Stimulated activated CD8-positive, alpha-beta memory T cell treated with anti-CD3 and anti-CD28 coated beads, Interleukin-7, amount 100 ng/mL, for 24 hours (primary cell): ENCODE data around the gene ZBTB7C.

Experiments
- DNase-seq: peaks from one replicate; pipeline ENCODE4 v3.0.0-alpha.2; 2020; ENCODE audit warnings: low read depth

Gene ZBTB7C

DNA sequence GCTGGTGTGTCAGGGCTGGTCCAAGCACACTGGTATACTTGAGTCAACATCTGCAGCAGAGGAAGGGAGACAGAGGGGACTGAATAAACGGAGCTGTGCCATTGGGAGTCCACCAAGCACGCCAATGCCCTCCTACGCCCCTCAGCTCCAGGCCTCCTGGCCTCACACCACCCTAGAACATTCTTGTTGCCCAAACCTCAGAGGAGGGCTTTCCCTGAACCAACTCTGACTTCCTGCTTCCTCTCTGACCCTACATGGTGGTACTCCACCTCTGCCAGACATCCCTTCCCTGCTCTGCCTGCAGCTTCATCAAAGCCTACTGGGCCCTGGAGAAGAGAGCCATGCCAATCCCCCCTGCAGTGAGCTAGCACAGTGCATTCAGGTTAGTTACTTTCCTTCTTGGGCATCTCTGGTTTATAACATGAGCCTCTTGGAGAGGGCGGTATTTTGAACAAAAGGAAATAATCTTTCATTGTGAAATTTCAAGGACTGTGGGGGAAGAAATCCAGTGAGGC is 54.4 kb downstream of the ZBTB7C start:
- DNase-seq = no peak

DNA sequence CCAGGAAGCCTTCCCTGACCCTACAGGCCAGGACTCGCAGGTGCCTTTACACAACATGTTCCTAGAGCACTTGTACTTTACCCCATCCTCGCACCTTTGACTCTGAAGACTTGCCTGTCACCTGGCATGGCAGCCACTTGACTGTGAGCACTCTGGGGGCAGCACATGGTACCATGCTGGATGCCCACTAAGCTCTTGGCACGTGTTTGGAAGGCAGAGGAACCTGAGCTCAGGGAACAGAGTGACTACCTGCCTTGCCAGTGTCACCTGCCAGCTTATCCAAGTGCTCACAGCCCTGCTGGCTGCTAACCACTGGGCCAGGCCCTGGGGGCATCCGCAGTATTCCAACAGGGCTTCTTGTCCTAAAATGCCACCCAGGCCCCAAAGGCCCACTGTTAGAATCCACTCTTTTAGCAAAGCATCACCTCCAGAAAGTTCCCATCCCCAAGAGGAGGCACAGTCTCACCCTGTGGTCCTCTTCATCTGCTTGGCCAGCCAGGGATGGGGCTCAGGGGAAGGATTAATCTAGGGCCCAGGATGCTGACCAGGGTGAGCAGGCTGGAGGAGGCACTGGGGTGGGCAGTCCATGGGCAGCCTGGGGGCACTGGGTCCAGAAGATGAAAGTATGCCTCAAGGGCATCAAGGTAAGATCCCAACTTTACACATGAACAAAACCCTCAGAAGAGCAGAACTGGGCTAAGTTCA is 57.0 kb downstream of the ZBTB7C start:
- no peak for DNase-seq

DNA sequence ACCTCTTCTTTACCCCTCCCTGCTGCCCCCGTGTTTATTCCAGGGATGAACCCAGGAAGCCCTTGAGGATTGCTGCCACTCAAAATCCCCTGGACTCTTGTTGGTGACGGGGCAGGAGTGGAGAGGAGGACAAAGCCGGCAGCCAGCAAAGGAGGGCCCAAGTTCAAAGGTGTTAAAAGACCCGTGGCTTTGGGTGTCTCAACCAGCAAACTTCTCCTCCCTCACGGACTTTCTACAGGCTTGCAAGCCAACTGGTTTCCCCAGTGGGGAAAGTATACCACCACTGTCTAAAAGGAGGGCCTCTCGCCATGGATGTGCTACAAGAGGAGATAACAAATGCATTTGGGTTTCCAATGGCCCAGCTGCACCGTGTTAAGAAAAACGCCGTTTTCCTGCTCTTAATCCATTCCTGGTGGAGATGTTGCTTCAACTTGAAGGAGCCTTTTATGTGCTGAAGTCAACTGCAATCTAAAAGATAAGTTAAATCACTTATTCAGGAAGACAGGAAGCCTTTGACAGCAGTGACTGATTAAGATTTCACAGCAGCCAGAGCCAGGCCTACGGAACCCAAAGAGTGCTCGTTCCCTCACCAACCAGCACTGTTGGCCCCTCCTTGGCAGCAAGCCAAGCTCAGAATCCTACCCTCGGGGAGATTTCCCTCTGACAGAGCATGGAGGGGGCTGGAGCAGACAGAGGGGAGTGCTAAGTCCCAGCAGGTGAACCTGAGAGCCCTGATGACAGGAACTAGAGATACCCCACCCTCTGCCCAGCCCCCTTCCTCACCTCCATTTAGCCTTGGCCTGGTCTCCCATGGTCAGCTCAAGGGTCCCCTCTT is 57.8 kb downstream of the ZBTB7C start:
- no peak for DNase-seq

DNA sequence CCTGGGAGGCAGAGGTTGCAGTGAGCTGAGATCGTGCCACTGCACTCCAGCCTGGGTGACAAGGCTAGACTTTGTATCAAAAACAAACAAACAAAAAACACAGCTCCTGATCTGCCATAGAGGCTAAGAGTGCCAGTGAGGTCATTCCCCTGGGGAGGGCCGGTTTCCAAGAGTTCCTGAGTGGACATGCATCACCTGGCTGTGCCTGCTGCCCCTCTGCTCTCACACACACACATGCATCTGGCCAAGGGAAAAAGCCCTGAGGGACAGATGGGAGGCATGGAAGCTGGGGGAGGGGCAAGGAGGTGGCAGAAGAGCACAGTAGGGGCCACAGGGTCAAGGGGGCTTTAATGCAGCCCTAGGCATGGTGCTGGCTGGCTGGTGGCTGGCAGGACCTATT is 60.4 kb downstream of the ZBTB7C start:
- no peak for DNase-seq

DNA sequence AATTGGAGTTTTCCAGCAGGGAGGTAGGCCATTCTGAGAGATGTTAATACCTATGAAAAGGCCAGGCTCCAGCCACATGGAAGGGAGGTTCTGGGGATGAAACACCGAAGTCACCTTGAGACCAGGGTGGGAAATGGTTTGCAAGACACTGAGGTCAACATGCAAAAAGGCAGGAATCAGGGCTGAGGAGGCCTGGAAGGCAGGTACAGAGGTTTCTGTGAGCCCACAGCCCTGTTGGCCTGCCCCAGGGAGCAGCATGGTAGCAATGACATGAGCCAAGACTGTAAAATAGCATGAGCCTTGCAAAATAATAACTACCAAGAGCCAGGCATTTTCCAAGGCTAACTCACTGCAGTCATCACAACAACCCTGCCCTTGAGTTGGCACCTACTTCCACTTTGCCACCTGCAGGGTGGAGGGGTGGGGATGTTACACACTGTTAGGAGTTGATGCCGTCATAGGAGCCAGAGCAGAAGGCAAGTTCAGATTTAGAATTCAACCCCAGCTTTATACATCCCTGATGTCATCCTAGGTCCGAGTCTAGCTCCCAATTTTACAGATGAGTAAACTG is 61.3 kb downstream of the ZBTB7C start:
- DNase-seq = no peak

DNA sequence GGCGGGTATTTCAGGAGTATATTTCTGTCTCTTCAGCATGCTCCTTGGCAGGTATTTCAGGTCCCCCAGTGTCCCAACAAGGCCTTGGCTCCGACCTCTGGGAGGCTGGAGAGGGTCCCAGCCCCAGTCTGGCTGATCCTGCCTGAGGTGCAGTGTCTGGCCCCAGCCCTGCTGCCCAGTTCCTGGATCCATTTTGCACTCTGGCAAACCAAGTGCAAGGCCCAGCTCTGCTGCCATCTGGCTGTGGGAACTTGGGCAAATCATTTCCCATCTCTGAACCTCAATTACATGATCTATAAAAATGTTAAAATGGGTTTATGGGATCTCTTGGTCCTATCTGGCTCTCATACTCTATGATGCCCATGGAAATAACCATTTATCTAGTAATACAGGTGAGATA is 63.6 kb downstream of the ZBTB7C start:
- DNase-seq = no peak

DNA sequence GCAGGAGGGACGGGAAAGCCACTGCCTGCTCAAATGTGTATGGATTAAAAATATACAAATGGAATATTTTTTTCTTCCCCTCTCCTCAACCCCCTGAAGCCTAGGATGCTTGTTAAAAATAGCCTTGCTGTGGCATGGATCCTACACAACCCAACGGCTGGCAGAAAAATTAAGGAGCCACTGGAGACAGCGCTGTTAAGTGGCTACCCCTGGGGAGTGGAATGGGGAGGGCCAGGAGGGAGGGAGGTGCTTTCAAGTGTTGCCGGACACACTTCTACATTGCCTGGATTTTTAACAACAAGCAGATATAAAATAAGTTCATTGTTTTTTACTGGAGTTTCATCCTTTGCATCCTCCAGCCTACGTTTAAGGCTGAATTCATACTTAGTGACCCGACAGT is 66.6 kb downstream of the ZBTB7C start:
- no peak for DNase-seq

DNA sequence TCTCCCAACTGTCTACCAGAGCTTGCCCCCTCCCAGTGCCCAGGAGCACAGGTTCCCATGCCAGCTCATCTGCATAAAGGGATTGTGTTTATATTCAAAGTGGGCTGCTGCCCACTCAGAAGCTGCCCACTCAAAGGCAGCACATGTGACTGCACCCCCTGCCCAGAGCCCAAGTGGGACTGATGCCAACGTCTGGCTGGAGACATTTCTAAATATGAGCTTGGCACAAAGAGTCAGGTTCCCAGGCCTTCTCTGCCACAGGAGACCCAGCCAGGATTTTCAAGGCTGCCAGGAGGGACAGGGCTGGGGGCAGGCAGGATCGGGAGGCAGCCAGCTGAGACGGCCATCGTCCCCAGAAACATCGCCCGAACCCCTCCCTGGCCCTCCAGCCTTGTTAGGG is 67.1 kb downstream of the ZBTB7C start:
- DNase-seq = no peak

DNA sequence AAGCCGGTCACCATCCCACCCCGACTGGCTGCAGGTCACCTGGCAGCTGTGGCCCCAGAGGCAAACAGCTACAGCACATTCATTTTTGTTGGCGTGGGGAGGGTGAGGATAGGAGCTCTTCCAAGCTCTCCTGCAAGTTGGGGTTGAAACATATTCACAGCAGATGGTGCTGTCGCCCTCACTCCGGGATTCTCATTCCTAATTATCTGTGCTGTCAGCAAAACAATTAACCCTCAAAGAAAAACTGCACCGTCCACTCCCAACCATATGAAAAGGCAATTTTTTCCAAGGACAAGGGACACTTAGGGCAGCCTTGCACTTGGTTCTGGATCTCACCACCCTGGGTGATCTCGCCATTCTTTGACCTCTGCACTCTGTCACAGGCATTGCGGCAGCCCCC is 68.6 kb downstream of the ZBTB7C start:
- no peak for DNase-seq

DNA sequence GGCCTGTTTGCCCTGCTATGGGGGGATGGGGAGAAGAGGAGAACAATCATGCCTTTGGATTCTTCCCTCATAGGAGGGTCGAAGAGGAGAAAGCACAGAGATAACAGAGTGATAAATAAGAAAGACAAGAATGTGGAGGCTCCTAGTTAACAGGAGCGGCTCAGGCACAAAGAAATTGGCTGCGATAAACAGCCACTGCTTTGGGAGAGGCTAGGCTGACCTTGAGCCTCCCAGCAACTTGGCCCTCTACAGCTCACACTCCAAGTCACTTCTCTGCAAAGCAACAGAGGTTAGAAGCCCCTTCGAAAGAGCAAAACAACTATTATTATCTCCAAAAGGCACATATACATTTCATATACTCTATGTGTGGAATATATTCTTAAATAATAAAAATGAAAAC is 69.5 kb downstream of the ZBTB7C start:
- DNase-seq = no peak

DNA sequence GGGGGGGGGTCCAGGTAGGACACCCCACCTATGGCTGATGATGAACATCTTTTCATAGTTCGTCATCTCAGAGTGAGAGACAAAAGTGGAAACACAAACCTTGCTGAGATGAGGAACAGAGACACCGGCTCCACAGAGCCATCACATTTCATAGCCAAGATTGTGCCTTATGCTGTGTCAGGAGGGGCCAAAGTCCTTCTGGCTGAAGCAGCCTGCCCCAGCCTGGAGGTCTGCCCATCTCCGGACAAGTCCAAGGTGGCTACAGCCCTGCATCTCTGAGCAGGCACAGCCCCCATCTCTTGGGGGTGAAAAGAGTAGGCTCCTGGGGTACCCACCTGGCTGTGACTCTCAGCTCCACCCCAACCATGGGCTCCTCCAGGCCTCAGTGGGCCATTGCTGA is 70.3 kb downstream of the ZBTB7C start:
- DNase-seq = no peak

DNA sequence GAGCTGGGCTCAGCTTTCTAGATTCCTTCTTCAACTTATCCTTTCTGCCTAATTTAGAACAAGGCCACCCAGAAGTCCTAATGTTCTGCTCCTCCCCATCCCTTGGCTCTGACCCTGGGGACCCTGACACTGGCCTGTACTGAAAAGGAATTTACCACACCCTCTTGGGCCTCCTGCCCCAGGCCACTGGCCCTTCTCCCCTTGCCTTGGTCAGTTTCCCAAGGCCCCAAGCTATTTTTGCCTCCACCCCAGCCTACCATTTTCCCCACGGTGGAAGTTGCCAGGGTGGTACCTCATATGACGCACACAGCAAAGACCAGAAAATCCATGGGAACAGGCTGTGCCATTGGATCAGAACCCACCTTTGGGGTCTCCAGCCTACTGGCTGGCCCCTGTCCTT is 72.1 kb downstream of the ZBTB7C start:
- no peak for DNase-seq

DNA sequence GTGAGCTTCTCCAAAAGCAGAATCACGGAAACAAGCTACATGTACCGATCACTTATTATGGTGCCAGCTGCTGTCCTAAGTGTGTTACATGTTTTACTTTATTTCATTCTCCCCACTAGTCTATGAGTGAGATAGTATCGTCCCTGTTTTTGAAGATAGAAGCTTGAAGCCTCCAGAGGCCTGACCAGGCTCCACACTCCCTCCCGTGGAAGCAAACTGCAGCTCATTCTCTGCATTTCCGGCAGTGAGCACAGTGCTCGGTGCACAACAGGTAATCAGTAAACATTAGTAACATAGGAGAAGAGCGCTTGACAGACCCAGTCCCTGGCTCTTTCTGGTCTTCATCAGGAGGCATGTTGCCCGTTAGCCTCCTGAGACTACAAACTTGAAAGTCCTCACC is 72.9 kb downstream of the ZBTB7C start:
- no peak for DNase-seq

DNA sequence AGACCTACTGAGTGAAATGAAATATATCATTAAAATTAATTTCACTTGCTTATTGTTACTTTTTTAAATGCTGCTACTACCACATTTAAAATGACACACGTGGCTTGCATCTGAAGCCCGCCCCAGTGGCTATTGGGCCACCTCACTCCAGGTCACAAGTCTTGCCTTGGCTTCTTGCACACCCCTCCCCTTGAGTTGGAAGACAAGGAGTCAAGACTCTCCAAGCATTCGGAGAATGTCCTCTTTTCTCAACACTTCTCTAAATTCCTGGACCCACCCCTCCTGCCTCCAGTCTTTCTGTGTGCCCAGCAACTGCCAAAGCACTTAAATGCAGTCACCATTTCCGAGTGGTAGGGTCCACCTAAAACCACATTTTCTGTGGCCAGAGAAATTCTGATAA is 73.4 kb downstream of the ZBTB7C start:
- DNase-seq = no peak

DNA sequence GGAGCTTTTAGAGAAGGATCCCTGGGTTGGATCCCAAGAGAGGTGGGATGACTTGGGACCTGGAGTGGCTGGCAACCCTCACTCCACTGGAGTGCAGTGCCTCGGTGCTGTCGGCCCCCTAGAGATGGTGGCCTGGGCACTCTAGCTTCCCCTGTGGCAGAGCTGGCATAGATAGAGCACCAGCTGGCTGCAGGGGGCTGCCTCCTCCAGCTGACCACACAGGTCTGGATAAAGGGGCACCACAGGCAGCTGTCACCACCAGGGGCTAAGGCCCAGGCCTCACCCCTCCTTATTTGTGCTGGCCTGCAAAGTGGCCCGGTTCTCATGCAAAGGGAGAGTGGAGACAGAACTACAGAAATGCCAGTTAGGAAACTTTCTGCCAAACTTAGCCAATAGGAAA is 74.3 kb downstream of the ZBTB7C start:
- DNase-seq = no peak

DNA sequence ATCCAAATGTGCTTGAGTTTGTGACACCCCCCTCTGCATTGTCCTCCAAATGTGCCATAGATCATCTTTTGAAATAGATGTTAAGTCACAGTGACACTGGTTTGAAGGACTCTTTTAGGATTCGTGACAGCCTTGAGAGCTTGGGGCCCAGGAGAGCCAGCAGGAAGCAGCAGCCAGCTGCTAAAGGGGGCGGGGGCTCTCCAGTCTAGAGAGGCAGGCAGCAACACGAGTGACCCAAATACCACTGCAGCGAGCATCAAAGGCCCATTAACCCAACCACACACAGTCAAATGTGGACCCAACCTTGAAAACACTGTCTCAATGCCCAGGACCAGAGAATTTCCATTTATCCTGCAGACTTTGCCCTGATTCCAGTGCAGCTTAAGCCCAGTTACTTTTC is 75.6 kb downstream of the ZBTB7C start:
- DNase-seq = no peak

DNA sequence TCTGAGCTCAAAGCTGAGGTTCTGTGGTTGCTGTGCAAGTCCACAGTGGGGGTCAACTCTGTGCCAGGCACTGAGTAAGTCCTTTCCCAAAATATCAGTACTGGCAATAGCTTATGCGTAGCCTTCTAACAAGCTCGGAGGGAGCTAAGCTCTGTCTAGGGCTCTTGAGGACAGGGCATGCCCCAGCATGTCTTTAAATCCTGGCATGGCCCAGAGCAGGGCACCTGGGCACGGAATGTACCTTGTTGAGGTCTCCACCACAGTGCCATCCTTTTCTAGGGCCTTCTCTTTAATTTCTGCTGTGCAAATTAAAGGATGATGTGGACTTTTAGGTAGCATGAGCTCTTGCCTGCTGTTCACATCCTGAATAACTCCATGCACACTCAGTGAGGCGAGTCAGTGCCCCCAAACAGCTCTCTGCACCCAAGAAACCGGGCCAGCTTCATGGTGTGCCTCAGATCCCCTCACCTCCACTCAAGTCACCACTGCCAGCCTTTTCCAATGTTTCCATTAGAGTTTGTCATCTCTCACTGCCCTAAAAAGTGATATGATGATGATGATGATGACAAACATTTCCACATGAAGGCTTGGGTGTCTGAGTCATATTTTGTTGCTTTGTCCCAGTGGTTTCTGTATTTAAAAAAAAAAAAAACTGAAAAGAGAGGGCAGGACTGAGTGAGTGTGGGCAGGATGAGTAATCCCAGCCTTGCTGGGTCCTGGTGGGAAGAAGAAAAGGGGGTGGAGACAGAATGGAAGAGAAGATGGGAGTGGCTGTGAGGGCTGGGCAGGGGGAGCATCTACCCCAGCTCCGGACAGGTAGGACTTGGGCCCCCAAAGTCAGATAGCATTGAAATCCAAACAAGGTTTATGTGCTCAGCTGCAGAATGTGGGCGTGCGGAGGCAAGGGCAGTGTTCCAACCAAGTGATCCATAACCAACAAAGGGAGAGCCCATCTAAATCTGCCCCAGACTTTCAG is 78.9 kb downstream of the ZBTB7C start:
- DNase-seq = no peak

DNA sequence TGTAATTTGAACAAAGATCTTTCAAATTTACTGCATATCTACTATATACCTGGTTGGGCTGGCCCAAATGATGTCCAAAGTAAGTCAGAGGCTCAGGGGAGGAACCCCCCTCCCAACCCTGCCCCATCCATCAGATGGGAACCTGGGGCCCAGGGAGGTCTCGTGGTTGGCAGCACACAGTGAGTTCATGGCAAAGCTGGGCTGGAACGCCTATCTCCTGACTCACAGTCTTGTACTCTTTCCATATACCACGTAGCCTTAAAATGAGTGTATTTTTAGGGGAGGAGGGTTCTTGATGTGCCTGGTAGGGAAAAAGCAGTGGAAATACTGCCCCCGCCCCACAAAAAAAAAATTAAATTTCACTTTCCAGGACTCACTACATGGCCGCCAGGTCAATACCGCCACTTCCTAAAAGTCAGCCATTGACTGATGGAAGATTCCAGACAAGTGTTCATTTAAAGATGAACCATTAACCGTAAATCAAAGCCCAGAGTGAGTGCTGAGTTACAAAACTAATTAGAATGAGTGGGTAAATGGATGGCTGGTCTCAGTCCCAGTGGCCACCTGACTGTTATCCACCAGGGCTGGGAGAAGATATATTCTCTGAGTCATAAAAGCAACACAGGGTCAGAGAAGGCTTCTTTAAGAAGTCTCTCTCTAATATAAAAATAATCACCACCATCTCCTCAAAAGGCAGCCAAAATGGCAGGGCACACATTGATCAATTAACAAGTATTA is 80.5 kb downstream of the ZBTB7C start:
- no peak for DNase-seq

DNA sequence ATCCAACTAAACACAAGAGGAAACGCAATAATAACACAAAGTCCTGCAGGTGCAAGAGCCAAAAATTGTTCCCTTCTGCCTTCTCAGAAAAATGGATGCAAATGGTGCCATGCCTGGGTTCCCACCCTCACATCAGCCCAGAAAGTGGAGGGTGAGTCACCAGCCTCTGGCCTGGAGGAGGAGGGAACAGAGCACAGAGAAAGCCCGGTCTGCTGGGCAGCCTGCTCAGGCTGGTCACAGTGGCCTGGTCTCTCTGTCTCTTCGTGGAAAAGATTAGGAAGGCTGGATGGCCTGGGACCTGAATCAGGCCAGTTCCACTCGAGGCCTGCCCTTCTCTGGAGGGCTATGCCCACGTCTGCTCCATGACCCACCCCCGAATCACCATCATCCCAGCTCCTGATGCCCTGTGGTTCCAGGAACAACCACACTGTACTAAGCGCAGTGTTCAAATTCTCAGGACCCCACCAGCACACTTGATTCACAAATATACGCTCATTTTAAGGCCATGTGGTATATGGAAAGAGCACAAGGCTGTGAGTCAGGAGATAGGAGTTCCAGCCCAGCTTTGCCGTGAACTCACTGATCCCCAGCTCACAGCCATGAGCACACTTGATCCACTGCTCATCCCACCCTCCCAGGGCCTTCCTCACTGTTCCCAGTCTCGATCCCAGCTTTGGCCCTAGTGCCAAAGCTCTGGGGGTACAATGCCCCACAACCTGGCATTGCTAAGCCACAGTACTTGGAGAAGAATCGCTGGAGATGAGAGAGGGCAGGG is 82.1 kb downstream of the ZBTB7C start:
- no peak for DNase-seq

DNA sequence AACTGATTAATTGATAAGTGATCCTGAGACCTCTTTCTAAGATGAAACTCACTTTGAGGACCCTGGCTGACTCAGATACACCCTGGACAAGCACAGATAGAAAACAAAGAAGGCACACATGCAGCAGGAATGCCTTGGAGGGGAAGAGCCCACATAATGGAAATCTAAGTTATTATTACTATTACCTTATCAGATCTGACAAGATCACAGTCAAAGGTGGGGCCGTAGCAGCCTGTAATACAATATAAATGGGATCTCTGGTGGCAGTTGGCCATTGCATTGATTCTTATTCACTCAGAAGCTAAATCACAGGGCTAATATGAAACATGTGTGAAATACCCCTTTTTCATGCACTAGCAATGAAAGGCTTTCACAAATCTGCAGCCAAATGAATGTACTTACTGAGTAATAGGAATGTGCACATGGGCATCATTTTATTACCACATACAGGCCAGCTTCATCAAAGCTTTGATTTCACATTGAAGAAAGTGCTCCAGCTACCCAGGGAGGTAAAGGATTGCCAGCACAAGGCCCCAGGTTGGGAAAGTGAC is 84.0 kb downstream of the ZBTB7C start:
- no peak for DNase-seq
